GM19043 (cell line): ENCODE measurements around the gene UGDH.
"Not testable (repeated sequence)": the region's sequence is repeated elsewhere in the genome, so short reads cannot be mapped to it uniquely, and the experiment has no call there.

Experiments
- ATAC-seq: cut with Tn5 transposase; IDR thresholded peaks from one replicate; pipeline ENCODE4 v1.9.1; 2021; ENCODE audit warnings: low read depth; ENCODE audit not compliant: unreplicated experiment

UGDH gene

DNA sequence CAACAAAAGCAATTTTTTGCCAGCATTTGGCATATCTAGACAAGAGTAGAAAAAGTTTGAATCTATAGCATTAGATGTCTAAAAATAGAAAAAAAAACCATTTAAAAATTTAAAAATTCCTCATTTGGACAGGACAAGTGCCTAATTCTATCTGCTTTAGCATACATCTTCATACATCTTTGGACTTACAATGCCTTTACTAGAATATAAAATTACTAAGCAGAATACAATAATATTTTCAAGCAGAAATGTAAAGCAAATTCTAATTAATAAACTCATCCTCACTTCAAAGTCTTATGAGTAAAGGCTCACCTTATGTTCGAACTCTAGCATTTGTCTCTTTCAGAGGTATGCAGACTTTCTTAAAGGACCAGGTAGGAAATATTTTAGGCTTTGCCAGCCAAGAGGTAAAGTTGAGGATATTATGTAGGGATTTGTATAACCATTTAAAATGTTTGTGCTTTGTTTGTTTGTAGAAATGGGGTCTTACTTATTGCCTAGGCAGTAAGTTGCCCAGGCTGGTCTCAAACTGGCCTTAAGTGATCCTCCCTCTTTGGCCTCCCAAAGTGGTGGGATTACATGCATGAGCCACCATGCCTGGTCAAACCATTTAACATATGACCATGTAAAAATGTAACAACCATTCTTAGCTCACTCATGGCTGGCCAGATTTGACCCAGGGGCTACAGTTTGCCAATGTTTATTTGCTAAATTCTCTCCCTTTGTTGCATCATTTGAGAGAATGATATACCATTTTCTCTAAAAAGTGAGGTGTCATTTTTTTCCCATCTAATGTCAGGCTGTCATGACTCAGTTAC lies 29.1 kb downstream of the UGDH start:
- ATAC-seq: no peak

DNA sequence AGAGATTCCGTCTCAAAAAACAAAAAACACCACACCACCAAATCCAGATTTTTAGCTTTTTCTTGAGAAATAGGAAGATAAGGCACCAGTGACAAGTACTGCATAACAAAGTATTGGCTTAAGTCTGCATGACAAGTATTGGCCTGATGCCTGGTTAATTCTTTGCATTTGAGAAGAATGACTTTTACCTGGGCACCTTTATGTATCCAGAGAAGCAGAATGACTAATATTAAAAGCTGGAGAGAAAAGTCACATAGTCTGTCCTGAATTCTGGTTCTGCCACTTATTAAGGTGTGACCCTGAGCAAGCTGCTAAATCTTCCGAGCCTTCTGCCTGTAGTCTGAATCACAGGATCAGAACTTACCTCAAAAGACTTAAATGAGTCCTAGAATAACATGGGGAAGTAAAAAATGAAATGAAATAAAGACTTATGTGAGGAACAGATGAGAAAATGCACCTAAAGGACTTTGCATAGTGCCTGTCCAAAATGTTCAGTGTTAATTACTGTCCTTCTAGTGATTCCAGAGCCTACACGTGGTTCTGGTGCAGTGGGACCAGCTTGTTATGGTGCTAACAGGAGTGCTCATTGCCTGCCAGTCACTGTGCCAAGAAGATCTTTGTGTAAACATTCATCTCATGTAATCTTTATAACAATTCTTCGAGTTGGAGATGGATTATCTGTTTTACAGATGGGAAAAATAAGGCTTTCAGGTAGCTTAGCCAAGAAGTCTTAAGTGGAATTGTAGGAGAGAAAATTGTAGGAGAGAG lies 31.6 kb downstream of the UGDH start:
- ATAC-seq: no peak

DNA sequence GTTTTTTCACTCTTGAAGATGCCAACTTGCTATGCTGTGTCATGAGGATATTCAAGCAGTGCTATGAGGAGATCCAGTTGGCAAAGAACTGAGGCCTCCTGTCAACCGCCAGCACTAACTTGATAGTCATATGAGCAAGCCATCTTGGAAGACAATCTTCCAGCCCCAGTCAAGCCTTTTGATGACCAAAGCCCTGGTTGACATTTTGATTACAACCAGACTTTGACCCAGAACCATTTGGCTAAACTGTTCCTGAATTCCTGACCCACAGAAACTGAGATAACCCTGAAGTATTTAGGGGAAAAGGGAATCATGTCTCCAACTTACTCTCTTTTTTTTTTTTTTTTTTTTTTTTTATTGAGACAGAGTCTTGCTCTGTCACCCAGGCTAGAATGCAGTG lies 32.9 kb downstream of the UGDH start:
- ATAC-seq: no peak

DNA sequence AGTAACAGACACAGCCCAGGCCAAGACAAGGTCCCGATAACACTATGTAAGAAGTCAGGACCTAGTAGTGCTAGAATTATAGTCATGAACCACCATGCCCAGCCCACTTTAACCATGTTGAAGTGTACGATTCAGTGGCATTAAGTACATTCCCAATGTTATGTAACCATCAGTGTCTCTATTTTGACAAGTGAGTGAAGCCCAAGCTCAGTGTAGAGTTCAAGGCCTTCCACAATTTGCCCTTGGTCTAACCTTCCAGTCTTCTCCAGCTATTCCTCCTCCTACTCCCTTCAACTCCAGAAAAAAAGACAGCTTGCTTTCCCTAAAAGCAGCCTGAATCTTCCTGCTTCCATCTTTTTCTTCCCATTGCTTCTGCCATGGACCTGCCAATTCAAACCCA lies 36.9 kb downstream of the UGDH start:
- ATAC-seq: no peak

DNA sequence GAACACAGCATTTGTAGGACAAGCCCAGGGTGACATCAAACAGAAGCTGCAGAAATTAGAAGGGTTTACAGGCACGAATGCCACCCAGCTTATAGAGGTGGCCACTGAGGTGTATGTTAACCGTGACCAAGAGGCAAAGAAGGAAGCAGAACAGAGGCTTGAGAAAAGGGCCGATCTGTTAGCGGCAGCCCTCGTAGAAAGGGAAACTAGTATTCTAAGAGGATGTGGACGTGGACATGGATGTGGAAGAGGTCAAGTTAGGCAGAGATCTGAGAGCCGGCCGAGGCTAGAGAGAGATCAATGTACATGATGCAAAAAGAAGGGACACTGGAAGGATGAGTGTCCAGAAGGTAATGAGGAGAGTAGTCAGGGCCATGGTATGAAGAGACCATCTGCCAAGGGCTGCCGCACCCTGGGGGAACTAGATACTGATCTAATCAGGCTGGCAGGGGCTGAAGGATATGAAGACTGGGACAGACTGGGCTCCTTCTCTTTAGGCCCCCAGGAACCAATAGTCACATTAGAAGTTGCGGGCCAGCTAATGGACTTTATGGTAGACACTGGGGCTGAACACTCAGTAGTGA lies 40.9 kb downstream of the UGDH start:
- no peak for ATAC-seq

DNA sequence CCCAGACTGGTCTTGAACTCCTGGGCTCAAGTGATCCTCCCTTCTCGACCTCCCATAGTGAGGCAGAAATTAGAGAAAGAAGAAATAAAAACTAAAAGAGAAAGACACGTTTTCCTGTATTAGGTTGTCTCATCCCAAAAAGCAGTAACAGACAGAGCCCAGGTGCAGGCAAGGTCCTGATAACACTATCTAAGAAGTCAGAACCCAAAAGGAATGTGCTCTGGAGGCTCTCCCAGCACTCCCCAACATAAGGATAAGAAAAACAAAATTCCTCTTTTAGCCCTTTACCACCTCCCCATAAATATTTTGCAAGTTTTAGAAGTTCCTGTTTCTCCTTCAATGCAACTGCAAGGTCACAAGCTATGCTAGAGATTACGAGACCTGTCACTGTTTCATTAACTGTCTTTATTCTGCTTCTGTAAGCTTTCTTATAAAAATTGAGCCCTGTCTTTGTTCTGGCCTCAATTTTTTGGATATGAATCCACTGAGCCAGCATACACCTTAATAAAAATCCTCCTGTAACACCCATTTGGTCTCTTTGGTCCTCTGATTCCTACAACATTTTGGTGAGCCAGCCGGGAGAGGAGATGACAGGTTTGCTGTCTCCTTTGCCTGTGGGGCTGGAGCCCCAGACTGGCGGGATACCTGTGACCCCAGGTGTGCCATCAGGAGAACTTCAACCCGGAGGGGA lies 42.5 kb downstream of the UGDH start:
- ATAC-seq: no peak

DNA sequence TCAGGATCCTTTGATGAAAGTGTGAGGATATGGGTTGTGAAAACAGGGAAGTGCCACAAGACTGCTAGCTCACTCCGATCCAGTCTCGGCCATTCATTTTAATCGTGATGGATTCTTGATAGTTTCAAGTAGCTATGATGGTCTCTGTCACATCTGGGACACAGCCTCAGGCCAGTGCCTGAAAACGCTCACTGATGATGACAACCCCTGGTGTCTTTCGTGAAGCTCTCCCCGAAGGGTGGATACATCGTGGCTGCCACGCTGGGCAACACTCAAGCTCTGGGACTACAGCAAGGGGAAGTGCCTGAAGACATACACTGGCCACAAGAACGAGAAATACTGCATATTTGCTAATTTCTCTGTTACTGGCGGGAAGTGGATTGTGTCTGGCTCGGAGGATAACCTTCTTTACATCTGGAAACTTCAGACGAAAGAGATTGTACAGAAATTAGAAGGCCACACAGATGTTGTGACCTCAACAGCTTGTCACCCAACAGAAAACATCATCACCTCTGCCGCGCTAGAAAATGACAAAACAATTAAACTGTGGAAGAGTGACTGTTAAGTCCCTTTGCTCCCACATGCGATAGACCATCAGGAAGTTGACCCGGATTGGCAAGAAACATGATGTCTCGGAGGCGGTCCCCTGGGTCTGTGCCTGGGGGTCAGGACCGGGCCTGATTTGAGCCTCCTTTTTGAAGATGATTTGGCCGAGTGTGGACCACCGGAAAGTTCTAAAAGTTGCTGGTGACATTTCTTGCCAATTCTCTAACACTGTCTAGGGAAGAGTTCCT lies 46.1 kb downstream of the UGDH start:
- ATAC-seq: no peak

DNA sequence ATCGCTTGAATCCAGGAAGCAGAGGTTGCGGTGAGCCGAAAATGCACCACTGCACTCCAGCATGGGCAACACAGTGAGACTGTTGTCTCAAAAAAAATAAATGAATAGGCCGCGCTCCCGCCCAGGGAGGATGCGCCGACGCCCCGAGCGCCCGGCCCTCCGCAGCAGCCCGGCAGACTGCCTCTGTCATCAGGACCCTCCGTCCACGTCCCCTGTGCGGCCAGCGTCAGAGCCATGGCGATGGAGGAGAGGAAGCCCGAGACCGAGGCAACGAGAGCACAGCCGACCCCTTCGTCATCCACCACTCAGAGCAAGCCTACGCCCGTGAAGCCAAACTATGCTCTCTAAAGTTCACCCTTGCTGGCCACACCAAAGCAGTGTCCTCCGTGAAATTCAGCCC lies 47.0 kb downstream of the UGDH start:
- no peak for ATAC-seq

DNA sequence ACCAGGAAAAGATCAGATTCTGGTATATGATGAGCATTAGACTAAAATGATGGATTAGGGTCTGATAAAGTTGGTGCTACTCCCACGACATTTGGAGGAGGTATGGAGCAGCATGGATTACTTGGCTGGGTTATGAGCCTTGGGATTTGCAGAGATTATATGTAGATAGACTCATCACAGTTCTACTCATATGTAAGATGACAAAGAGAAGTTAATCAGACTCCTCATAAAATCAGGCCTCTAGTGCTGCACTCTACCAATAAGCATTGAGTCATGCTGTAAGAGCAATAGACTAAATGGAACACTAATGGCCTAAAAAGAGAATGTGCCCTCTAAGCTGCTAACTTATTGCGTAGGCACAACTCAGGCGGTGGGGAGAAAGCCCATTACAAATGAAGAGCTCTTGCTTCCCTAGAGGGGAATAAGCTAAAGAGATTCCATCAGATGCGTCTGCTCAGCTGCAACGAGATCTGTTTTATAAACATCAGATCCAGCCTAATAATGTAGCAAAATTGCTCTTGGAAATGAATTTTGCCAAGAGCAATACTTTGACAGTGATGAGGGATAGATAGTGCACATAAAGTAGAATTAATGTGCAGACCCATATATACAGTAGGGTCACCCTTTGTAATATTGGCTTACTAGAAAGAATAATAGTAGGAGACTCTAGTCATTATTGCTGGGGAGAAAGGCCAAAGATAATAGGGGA lies 50.9 kb downstream of the UGDH start:
- ATAC-seq: no peak

DNA sequence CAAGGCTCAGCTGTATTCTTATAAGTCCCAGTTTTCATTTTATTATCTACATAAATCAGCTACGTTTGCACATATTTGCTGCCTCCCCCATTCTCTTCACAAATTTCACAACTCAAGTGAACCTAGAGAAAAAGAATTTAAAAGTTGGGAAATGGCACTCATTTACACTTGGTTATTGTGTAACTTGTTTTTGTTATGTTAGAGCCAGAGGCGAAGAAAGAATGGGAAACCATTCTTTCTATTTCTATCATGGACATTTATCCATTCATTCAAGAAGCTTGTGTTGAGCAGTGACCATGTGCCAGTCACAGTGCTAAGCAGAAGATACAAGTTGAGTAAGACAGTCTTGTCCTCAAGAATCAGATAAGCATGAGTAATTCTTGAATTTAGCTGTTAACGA lies 54.8 kb downstream of the UGDH start:
- ATAC-seq: no peak

DNA sequence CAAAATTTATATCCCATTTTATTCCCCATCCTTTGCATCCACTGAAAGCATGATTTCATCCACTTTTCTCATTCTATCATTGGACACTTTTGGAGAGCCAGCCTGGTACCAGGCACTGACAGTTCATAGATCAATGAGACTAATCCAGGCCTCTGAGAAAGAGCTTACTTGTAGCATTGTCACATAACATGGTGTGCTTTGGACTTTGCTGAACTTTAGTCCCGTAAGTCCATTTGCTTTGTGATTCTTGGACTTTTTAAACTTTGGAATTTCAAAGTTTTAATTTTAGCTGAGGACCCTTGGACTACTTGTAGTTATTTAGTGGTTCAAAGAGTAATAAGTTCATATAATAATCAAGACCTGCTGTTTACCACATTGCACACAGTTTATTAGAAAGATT lies 56.8 kb downstream of the UGDH start:
- no peak for ATAC-seq

DNA sequence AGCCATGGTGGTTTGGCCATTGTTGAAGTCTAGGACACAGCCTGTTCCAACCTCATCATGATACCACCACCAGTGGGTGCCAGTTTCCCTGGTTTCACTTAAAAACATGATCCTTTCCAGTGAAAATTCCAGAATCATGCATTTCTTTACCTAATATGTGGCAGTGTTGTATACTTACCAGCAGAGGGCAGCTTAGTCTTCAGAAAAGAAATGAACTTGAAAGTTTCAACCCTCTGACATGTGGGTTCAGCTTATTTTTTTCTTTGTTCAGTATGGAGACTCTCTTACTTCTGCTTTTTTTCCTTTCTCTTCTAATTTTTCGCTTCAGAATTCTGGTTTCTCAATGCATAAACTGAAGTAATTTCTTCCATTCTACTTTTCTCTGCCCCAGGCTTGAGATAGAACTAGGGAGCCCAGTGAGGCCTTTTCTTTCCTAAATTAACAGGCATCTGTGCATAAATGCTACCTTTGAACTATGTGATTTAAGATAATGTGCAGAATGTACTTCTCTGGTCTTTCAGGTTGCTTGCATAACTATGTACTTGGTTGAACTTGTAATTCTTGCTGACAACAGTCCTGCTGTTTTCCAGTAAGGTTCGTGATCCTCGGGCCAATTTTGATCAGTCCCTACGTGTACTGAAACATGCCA lies 57.7 kb downstream of the UGDH start:
- ATAC-seq: peak; percentile 75

DNA sequence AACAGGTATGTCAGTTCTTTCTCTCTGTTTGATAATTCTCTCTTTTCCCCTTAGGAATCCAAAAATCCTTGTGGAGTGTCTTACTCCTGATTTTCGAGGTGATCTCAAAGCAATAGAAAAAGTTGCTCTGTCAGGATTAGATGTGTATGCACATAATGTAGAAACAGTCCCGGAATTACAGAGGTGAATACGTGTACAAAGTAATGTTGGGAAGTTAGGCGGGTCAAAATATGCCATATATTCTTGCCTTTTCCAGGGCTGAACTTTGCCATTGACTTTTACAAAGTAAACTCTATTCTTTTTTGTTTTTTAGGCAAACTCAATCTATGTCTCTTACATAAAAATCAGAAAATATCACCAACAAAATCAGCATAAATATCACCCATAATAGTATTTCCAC lies 59.8 kb downstream of the UGDH start:
- ATAC-seq: no peak

DNA sequence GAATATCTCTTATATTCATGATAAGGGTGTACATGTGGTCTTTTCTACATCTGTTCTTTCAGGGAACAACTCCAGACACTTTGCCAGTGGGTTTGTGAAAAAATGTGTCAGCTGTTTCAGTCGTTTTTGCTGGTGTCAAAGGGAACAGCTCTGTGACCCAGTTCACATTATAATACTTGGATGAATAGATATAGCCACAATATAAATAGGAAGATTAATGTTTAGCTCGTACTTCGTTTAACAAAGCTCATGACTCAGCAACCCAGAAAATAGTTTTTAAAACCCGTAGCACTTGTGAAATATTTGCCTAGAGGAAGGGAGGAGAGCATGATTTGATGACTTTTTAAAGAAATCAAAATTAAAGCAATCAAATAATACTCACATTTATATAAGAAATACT lies 60.5 kb downstream of the UGDH start:
- no peak for ATAC-seq

DNA sequence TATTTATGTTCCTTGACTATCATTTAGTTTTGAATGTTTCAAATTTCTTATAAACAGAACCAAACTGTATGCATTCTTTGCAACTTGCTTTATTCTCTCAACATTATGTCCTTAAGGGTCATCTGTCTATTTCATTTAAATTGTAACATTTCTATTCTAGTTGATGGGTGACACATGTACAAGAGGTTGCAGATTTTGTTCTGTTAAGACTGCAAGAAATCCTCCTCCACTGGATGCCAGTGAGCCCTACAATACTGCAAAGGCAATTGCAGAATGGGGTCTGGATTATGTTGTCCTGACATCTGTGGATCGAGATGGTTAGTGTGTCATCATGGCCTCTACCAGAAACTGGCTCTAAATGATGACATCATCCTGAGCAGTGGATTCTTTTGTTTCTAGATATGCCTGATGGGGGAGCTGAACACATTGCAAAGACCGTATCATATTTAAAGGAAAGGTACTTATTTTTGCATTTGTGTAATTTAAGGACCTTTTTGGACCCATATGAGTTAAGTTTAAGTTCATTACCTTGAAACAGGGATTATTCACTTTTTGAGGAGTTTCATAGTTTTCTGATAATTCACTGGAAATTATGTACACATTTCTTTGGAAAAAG lies 62.2 kb downstream of the UGDH start:
- ATAC-seq: no peak

DNA sequence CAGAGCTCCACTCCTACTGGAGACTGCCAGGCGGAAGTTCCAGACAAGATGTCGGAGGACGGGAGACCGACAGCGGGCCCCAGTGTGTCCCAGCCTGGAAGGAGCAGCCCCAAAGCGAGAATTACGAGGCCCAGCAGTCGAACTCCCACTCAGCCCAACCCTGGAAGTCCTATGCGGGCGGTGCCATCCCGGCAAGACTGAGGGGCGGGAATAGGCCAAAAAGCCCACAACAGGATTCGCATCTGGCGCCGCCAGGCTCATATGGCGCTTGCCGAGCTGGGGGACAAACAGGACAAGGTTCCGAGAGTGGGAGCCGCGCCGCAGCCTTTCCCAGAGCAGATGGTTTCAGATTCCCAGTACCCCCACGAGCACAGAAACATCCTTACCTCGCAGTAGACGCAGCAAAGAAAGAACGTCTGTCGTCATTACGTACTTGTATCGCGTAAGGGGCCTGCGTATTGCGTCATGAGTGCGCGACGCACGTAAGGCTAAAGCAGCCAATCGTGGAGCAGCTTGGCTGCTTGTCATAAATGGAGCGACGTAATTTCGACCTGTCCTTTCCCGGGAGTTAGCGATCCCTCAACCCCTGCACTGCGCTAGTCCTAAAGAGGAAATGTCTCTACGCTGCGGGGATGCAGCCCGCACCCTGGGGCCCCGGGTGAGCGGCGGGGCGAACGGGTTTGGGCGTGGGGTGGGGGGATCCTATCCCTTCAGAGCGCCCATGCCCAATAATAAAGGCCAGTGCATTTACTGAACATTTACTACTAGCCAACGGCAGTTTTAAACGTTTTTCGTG lies 68.5 kb downstream of the UGDH start, which contains the start of the genes LIAS and RPL9:
Gene LIAS, plus strand, starts transcription at position 552 of the 796 bp plus-strand sequence. Its CDS starts 62 bp downstream, at position 614.
Gene RPL9, minus strand, starts transcription at position 418 of the 796 bp plus-strand sequence. CDS start 483 bp downstream, outside the sequence.
- ATAC-seq: peak; percentile 77

DNA sequence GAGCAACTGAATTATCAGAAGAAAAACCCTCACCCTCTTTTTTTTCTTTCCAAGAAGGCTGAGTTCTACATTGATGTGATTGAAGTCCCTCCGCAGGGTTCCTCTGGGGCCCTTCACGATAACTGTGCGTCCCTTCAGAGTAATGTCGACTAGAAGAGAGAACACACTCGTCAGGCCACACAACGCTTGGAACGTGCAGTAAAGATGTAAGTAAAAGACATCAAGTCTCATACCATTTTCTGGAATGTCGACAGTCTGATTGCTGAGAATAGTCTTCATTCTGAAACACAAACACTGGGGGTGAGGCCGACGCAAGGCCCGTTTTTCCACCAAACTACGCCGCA lies 69.1 kb downstream of the UGDH start:
- ATAC-seq: not testable (repeated sequence)
